Measurements from ENCODE around the gene MACF1. TPM values are rescaled to one million over a fixed set of nuclear protein-coding genes. Genes with fewer than 3 reads are reported as not detected.

MACF1 gene, protein sequence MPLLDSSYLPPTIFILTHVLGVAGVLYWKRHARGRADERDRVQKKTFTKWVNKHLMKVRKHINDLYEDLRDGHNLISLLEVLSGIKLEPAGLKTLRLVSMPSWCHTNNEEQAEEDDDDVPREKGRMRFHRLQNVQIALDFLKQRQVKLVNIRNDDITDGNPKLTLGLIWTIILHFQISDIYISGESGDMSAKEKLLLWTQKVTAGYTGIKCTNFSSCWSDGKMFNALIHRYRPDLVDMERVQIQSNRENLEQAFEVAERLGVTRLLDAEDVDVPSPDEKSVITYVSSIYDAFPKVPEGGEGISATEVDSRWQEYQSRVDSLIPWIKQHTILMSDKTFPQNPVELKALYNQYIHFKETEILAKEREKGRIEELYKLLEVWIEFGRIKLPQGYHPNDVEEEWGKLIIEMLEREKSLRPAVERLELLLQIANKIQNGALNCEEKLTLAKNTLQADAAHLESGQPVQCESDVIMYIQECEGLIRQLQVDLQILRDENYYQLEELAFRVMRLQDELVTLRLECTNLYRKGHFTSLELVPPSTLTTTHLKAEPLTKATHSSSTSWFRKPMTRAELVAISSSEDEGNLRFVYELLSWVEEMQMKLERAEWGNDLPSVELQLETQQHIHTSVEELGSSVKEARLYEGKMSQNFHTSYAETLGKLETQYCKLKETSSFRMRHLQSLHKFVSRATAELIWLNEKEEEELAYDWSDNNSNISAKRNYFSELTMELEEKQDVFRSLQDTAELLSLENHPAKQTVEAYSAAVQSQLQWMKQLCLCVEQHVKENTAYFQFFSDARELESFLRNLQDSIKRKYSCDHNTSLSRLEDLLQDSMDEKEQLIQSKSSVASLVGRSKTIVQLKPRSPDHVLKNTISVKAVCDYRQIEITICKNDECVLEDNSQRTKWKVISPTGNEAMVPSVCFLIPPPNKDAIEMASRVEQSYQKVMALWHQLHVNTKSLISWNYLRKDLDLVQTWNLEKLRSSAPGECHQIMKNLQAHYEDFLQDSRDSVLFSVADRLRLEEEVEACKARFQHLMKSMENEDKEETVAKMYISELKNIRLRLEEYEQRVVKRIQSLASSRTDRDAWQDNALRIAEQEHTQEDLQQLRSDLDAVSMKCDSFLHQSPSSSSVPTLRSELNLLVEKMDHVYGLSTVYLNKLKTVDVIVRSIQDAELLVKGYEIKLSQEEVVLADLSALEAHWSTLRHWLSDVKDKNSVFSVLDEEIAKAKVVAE (N-terminal part only)
- 282 to 301 TPM (median 283 TPM) in 3 replicates for total RNA-seq

DNA sequence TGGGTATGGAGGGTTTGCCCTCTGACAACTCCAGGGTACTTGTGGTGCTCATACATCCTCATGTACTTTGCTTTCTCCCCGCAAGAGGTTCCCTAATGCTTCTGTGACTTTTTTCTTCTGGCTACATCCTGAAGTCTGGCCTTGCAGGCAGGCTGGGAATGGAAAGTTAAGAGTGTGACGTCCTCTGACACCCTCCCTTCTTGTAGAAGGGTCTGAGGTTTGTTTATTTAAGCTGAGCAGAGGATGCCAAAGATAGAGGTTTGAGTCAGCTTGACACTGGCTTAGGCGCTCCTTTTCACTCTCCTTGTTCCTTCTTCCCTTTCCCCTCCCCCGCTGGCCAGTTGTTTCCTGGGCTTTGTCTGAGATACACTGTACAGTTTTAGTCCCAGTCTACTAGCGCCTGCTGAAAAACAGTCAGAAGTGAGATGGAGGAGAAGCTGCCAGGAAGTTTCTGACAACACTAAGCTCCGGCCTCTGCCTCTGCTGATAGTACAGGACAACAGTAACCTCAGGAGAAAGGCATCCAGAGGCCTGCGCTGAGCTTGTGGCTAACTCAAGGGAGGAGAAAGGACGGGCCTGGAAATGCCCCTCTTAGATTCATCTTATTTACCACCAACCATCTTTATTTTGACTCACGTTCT is at the start of gene MACF1:
Gene MACF1, plus strand, starts transcription at position 255 of the 641 bp plus-strand sequence. Its CDS starts 328 bp downstream, at position 583.
- Mint-ChIP-seq H3K27ac (peak within 1 kb of the TSS; percentile 98), H3K4me3 (peak within 1 kb of the TSS; percentile 65)

DNA sequence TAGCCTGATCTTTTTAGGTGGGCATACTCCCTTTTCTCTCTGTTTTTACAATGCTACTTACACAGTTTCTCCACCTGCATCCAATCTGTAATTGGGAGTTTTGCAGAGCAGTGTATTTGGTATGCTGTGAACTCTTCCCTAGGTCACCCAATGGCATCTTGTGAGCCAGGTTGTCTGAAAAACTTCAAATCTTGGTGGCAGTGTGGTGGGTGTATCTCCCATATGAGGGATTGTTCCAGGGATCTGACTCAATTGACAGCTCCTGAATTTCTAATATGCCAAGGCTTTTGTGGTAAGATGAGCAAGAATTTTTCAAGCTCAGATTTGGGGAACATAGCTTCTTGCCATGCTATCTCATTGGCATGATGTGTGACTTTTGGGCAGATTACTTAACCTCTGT is 47.2 kb upstream of the MACF1 start:
- peaks cover 5% of the 10 kb centered on the region for H3K36me3 Mint-ChIP-seq
- no peaks in the 10 kb centered on the region for H3K9me3 Mint-ChIP-seq
- no peaks in the 10 kb centered on the region for H3K27me3 Mint-ChIP-seq (ENCODE audit: low read depth)
- H3K4me1 Mint-ChIP-seq: peaks cover 29% of the 10 kb centered on the region
- no peak overlapping the region for H3K4me3 Mint-ChIP-seq
- no peak overlapping the region for H3K27ac Mint-ChIP-seq
- TF ChIP-seq, protein P1, sequence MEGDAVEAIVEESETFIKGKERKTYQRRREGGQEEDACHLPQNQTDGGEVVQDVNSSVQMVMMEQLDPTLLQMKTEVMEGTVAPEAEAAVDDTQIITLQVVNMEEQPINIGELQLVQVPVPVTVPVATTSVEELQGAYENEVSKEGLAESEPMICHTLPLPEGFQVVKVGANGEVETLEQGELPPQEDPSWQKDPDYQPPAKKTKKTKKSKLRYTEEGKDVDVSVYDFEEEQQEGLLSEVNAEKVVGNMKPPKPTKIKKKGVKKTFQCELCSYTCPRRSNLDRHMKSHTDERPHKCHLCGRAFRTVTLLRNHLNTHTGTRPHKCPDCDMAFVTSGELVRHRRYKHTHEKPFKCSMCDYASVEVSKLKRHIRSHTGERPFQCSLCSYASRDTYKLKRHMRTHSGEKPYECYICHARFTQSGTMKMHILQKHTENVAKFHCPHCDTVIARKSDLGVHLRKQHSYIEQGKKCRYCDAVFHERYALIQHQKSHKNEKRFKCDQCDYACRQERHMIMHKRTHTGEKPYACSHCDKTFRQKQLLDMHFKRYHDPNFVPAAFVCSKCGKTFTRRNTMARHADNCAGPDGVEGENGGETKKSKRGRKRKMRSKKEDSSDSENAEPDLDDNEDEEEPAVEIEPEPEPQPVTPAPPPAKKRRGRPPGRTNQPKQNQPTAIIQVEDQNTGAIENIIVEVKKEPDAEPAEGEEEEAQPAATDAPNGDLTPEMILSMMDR (IDR thresholded peaks at IDR 0.05; ENCODE audit: unreplicated experiment): no peak
- DNase-seq (ENCODE audit: low spot score in 2 of 2, unreplicated experiment in 2 of 2): no peak

More for the DNA sequence above, at the start of gene MACF1:
- DNase-seq (ENCODE audit: low spot score in 2 of 2, unreplicated experiment in 2 of 2): peak in 1 of 2 experiments; percentile 55
- TF ChIP-seq, protein P1 (IDR thresholded peaks at IDR 0.05; ENCODE audit: unreplicated experiment): no peak
- H3K4me1 Mint-ChIP-seq: peaks cover 21% of the 10 kb centered on the region
- peaks cover 4% of the 10 kb centered on the region for H3K36me3 Mint-ChIP-seq
- no peaks in the 10 kb centered on the region for H3K27me3 Mint-ChIP-seq (ENCODE audit: low read depth)
- no peaks in the 10 kb centered on the region for H3K9me3 Mint-ChIP-seq

DNA sequence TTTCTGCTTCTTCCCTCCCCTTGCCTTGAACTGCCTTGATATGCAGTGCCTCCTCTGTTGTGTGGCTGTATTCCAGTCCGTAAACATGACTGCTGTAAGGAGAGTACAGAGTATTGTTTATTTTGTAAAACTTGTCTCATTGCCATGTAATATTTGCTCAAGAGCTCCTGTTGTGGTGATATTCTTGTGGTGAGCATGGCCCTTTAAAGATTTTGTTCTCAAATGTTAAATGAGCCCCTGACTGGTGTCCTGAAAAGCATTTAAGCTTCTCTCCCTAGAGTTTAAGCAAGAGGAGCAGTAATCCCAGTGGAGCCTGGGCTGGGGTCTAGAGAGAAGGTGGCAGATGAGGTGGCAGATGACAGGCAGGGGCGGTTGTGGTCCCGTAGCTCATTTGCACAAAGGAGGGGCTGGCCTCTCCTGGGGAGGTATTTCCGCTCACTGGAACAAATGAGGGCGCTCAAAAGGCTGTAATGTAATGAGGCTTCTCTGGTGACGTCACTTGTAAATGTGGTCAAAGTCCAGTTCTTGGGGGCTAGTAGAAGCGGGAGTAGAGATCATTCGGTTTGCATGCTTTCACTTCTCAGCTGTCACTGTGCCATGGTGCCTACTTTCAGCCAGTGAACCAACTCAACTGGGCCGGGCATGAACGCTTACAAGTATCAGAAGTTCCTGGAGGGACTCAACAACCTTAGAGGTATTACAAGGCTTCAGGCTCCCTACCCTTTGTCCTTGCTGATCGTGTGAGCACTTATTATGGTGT is 46.0 kb upstream of the MACF1 start:
- H3K36me3 Mint-ChIP-seq: peaks cover 5% of the 10 kb centered on the region
- TF ChIP-seq, protein P1 (IDR thresholded peaks at IDR 0.05; ENCODE audit: unreplicated experiment): no peak
- no peaks in the 10 kb centered on the region for H3K9me3 Mint-ChIP-seq
- no peak overlapping the region for H3K4me3 Mint-ChIP-seq
- no peak for DNase-seq (ENCODE audit: low spot score in 2 of 2, unreplicated experiment in 2 of 2)
- H3K4me1 Mint-ChIP-seq: peaks cover 29% of the 10 kb centered on the region
- H3K27me3 Mint-ChIP-seq (ENCODE audit: low read depth): no peaks in the 10 kb centered on the region
- no peak overlapping the region for H3K27ac Mint-ChIP-seq

GRCh38 chr1:39159224-39160036 is 45.1 kb upstream of the MACF1 start:
- H3K9me3 Mint-ChIP-seq: no peaks in the 10 kb centered on the region
- H3K4me3 Mint-ChIP-seq: no peak overlapping the region
- H3K27ac Mint-ChIP-seq: no peak overlapping the region
- peaks cover 29% of the 10 kb centered on the region for H3K4me1 Mint-ChIP-seq
- no peak for DNase-seq (ENCODE audit: low spot score in 2 of 2, unreplicated experiment in 2 of 2)
- TF ChIP-seq, protein P1 (IDR thresholded peaks at IDR 0.05; ENCODE audit: unreplicated experiment): no peak
- peaks cover 5% of the 10 kb centered on the region for H3K36me3 Mint-ChIP-seq
- no peaks in the 10 kb centered on the region for H3K27me3 Mint-ChIP-seq (ENCODE audit: low read depth)
